ENCODE data around the gene CDC26. TPM values are rescaled to one million over a fixed set of nuclear protein-coding genes. Genes with fewer than 3 reads are reported as not detected.

CDC26 gene
- total and polyA plus RNA-seq, 7 experiments from 2014 or later = 21.7 to 185 (median 36.3) TPM

- CTCF ChIA-PET = no interaction called here
- peaks cover 0 to 13% (median 10%) of the 10 kb centered on the region in 5 donors for H3K36me3 Mint-ChIP-seq
- Histone ChIP-seq H3K4me1 (ENCODE audit: control insufficient read depth in 2 of 2, insufficient read depth in 2 of 2, low read length in 2 of 2) (no peaks in the 10 kb centered on the region), H3K4me3 (ENCODE audit: low read length) (no peak overlapping the region), H3K27me3 (ENCODE audit: control insufficient read depth in 2 of 2, insufficient read depth in 2 of 2, low read length in 2 of 2) (no peaks in the 10 kb centered on the region), H3K9me3 (ENCODE audit: control insufficient read depth in 2 of 3, low read length in 3 of 3) (no peaks in the 10 kb centered on the region), H3K36me3 (ENCODE audit: control insufficient read depth in 2 of 3, insufficient read depth in 3 of 3, low read length in 3 of 3) (no peaks in the 10 kb centered on the region), H3K27ac (ENCODE audit: low read depth, low read length) (no peak overlapping the region)
- no peak overlapping the region for H3K27ac Mint-ChIP-seq
- H3K27me3 Mint-ChIP-seq = no peaks in the 10 kb centered on the region
- POLR2A ChIA-PET = no interaction called here
- peaks cover 0 to 2% (median 0%) of the 10 kb centered on the region in 7 donors for H3K4me1 Mint-ChIP-seq
- DNase-seq (no peak), ATAC-seq (no peak)
- no peak overlapping the region for H3K4me3 Mint-ChIP-seq
- intact Hi-C loops (cut with micrococcal nuclease) = no loop called here
- peaks cover 0 to 15% (median 2%) of the 10 kb centered on the region in 11 donors for H3K9me3 Mint-ChIP-seq
Measured at GRCh38 chr9:113247640-113248039, 27.7 kb downstream of the CDC26 start.

- H3K27ac Mint-ChIP-seq = no peak overlapping the region
- H3K4me1 Mint-ChIP-seq = peaks cover 0 to 3% (median 0%) of the 10 kb centered on the region in 7 donors
- POLR2A ChIA-PET = no interaction called here
Measured at GRCh38 chr9:113246928-113247327, 28.4 kb downstream of the CDC26 start.

GRCh38 chr9:113245894-113246293, 29.5 kb downstream of the CDC26 start:
- peaks cover 0 to 15% (median 7%) of the 10 kb centered on the region in 5 donors for H3K36me3 Mint-ChIP-seq
- H3K27me3 ChIP-seq (ENCODE audit: control insufficient read depth in 2 of 2, insufficient read depth in 2 of 2, low read length in 2 of 2) = no peaks in the 10 kb centered on the region
- intact Hi-C loops (cut with micrococcal nuclease) = no loop called here
- H3K36me3 ChIP-seq (ENCODE audit: control insufficient read depth in 2 of 3, insufficient read depth in 3 of 3, low read length in 3 of 3) = no peaks in the 10 kb centered on the region
- no peaks in the 10 kb centered on the region for H3K9me3 ChIP-seq (ENCODE audit: control insufficient read depth in 2 of 3, low read length in 3 of 3)
- ChIA-PET CTCF (no interaction called here), POLR2A (no interaction called here)
- H3K4me3 ChIP-seq (ENCODE audit: low read length) = no peak overlapping the region
- peaks cover 0 to 3% (median 0%) of the 10 kb centered on the region in 7 donors for H3K4me1 Mint-ChIP-seq
- H3K27me3 Mint-ChIP-seq = no peaks in the 10 kb centered on the region
- no peaks in the 10 kb centered on the region for H3K4me1 ChIP-seq (ENCODE audit: control insufficient read depth in 2 of 2, insufficient read depth in 2 of 2, low read length in 2 of 2)
- no peak overlapping the region for H3K4me3 Mint-ChIP-seq
- ATAC-seq = no peak
- no peak overlapping the region for H3K27ac Mint-ChIP-seq
- H3K27ac ChIP-seq (ENCODE audit: low read depth, low read length) = no peak overlapping the region
- peaks cover 0 to 15% (median 2%) of the 10 kb centered on the region in 11 donors for H3K9me3 Mint-ChIP-seq
- no peak for DNase-seq

More at GRCh38 chr9:113246928-113247327, 28.4 kb downstream of the CDC26 start:
- Mint-ChIP-seq H3K36me3 (peaks cover 0 to 15% (median 11%) of the 10 kb centered on the region in 5 donors), H3K9me3 (peaks cover 0 to 15% (median 2%) of the 10 kb centered on the region in 11 donors), H3K27me3 (no peaks in the 10 kb centered on the region), H3K4me3 (no peak overlapping the region)
- no peaks in the 10 kb centered on the region for H3K9me3 ChIP-seq (ENCODE audit: control insufficient read depth in 2 of 3, low read length in 3 of 3)
- no peak for ATAC-seq
- no peaks in the 10 kb centered on the region for H3K4me1 ChIP-seq (ENCODE audit: control insufficient read depth in 2 of 2, insufficient read depth in 2 of 2, low read length in 2 of 2)
- H3K4me3 ChIP-seq (ENCODE audit: low read length) = no peak overlapping the region
- no peak overlapping the region for H3K27ac ChIP-seq (ENCODE audit: low read depth, low read length)
- H3K36me3 ChIP-seq (ENCODE audit: control insufficient read depth in 2 of 3, insufficient read depth in 3 of 3, low read length in 3 of 3) = no peaks in the 10 kb centered on the region
- intact Hi-C loops (cut with micrococcal nuclease) = no loop called here
- H3K27me3 ChIP-seq (ENCODE audit: control insufficient read depth in 2 of 2, insufficient read depth in 2 of 2, low read length in 2 of 2) = no peaks in the 10 kb centered on the region
- CTCF ChIA-PET = no interaction called here
- no peak for DNase-seq

- Mint-ChIP-seq H3K9me3 (peaks cover 0 to 11% (median 0%) of the 10 kb centered on the region in 11 donors), H3K27ac (no peak overlapping the region), H3K4me3 (no peak overlapping the region), H3K27me3 (no peaks in the 10 kb centered on the region), H3K4me1 (peaks cover 0 to 6% (median 0%) of the 10 kb centered on the region in 7 donors), H3K36me3 (peaks cover 0 to 15% (median 4%) of the 10 kb centered on the region in 5 donors)
- CTCF ChIA-PET = no interaction called here
- POLR2A ChIA-PET = no interaction called here
- H3K36me3 ChIP-seq (ENCODE audit: control insufficient read depth in 2 of 3, insufficient read depth in 3 of 3, low read length in 3 of 3) = no peaks in the 10 kb centered on the region
- ATAC-seq (no peak), DNase-seq (no peak)
- H3K9me3 ChIP-seq (ENCODE audit: control insufficient read depth in 2 of 3, low read length in 3 of 3) = no peaks in the 10 kb centered on the region
- intact Hi-C loops (cut with micrococcal nuclease) = no loop called here
- H3K4me1 ChIP-seq (ENCODE audit: control insufficient read depth in 2 of 2, insufficient read depth in 2 of 2, low read length in 2 of 2) = no peaks in the 10 kb centered on the region
- no peaks in the 10 kb centered on the region for H3K27me3 ChIP-seq (ENCODE audit: control insufficient read depth in 2 of 2, insufficient read depth in 2 of 2, low read length in 2 of 2)
- no peak overlapping the region for H3K27ac ChIP-seq (ENCODE audit: low read depth, low read length)
- H3K4me3 ChIP-seq (ENCODE audit: low read length) = no peak overlapping the region
Measured at GRCh38 chr9:113244556-113244955, 30.8 kb downstream of the CDC26 start.

- Mint-ChIP-seq H3K9me3 (no peaks in the 10 kb centered on the region), H3K4me3 (no peak overlapping the region), H3K27me3 (no peaks in the 10 kb centered on the region), H3K27ac (no peak overlapping the region), H3K36me3 (peaks cover 0 to 12% (median 0%) of the 10 kb centered on the region in 5 donors), H3K4me1 (peaks cover 0 to 16% (median 0%) of the 10 kb centered on the region in 7 donors)
- Histone ChIP-seq H3K36me3 (ENCODE audit: control insufficient read depth in 2 of 3, insufficient read depth in 3 of 3, low read length in 3 of 3) (no peaks in the 10 kb centered on the region), H3K27me3 (ENCODE audit: control insufficient read depth in 2 of 2, insufficient read depth in 2 of 2, low read length in 2 of 2) (no peaks in the 10 kb centered on the region), H3K4me3 (ENCODE audit: low read length) (no peak overlapping the region), H3K4me1 (ENCODE audit: control insufficient read depth in 2 of 2, insufficient read depth in 2 of 2, low read length in 2 of 2) (no peaks in the 10 kb centered on the region), H3K27ac (ENCODE audit: low read depth, low read length) (no peak overlapping the region), H3K9me3 (ENCODE audit: control insufficient read depth in 2 of 3, low read length in 3 of 3) (no peaks in the 10 kb centered on the region)
- DNase-seq (no peak), ATAC-seq (no peak)
- ChIA-PET CTCF (interaction anchor here (0.7 kb wide), 1 partner anchor 13 kb away, joined by 3 read pairs; no protein-coding TSS in a partner anchor), POLR2A (interaction anchor here (0.7 kb wide), 1 partner anchor 630 kb away, joined by 3 read pairs; no protein-coding TSS in a partner anchor)
- intact Hi-C loops (cut with micrococcal nuclease) = no loop called here
Measured at GRCh38 chr9:113241161-113241560, 34.2 kb downstream of the CDC26 start.

GRCh38 chr9:113238859-113239232, 36.5 kb downstream of the CDC26 start:
- no peaks in the 10 kb centered on the region for H3K9me3 Mint-ChIP-seq
- Histone ChIP-seq H3K4me3 (ENCODE audit: low read length) (no peak overlapping the region), H3K4me1 (ENCODE audit: control insufficient read depth in 2 of 2, insufficient read depth in 2 of 2, low read length in 2 of 2) (no peaks in the 10 kb centered on the region), H3K36me3 (ENCODE audit: control insufficient read depth in 2 of 3, insufficient read depth in 3 of 3, low read length in 3 of 3) (no peaks in the 10 kb centered on the region), H3K9me3 (ENCODE audit: control insufficient read depth in 2 of 3, low read length in 3 of 3) (no peaks in the 10 kb centered on the region), H3K27me3 (ENCODE audit: control insufficient read depth in 2 of 2, insufficient read depth in 2 of 2, low read length in 2 of 2) (no peaks in the 10 kb centered on the region), H3K27ac (ENCODE audit: low read depth, low read length) (no peak overlapping the region)
- intact Hi-C loops (cut with micrococcal nuclease) = no loop called here
- H3K4me1 Mint-ChIP-seq = peaks cover 0 to 18% (median 2%) of the 10 kb centered on the region in 7 donors
- ChIA-PET CTCF (no interaction called here), POLR2A (no interaction called here)
- no peak for DNase-seq
- ATAC-seq = no peak
- peaks cover 0 to 17% (median under 1%) of the 10 kb centered on the region in 5 donors for H3K36me3 Mint-ChIP-seq
- no peak overlapping the region for H3K4me3 Mint-ChIP-seq
- H3K27me3 Mint-ChIP-seq = no peaks in the 10 kb centered on the region
- H3K27ac Mint-ChIP-seq = no peak overlapping the region

- H3K4me1 ChIP-seq (ENCODE audit: control insufficient read depth in 2 of 2, insufficient read depth in 2 of 2, low read length in 2 of 2) = peaks cover 2 to 4% of the 10 kb centered on the region in 2 donors
- H3K36me3 Mint-ChIP-seq = peaks cover 0 to 17% (median 1%) of the 10 kb centered on the region in 5 donors
- H3K27ac Mint-ChIP-seq = no peak overlapping the region
- H3K4me3 ChIP-seq (ENCODE audit: low read length) = no peak overlapping the region
- DNase-seq (no peak), ATAC-seq (no peak)
- H3K4me1 Mint-ChIP-seq = peaks cover 2 to 23% (median 6%) of the 10 kb centered on the region in 7 donors
- no peaks in the 10 kb centered on the region for H3K36me3 ChIP-seq (ENCODE audit: control insufficient read depth in 2 of 3, insufficient read depth in 3 of 3, low read length in 3 of 3)
- no peaks in the 10 kb centered on the region for H3K27me3 ChIP-seq (ENCODE audit: control insufficient read depth in 2 of 2, insufficient read depth in 2 of 2, low read length in 2 of 2)
- no peaks in the 10 kb centered on the region for H3K9me3 ChIP-seq (ENCODE audit: control insufficient read depth in 2 of 3, low read length in 3 of 3)
- no peaks in the 10 kb centered on the region for H3K9me3 Mint-ChIP-seq
- intact Hi-C loops (cut with micrococcal nuclease) = no loop called here
- no peak overlapping the region for H3K27ac ChIP-seq (ENCODE audit: low read depth, low read length)
- no peak overlapping the region for H3K4me3 Mint-ChIP-seq
- ChIA-PET POLR2A (no interaction called here), CTCF (no interaction called here)
- H3K27me3 Mint-ChIP-seq = no peaks in the 10 kb centered on the region
Measured at GRCh38 chr9:113238202-113238858, 37.0 kb downstream of the CDC26 start.
